Osteoblast (primary cell): Measurements from ENCODE around the gene MAX. TPM values are rescaled to one million over a fixed set of nuclear protein-coding genes. Genes with fewer than 3 reads are reported as not detected.
A peak's percentile ranks its signal among the peaks of the same experiment; 100 is the strongest.

Experiments
- DNase-seq: peaks from one replicate; pipeline ENCODE4 v3.0.0; 2011; ENCODE audit warnings: low spot score, mixed read lengths; ENCODE audit not compliant: insufficient read length; ENCODE audit errors: missing footprints
- H2AFZ ChIP-seq: 2 replicates; pipeline ENCODE4 v1.6.0; 2011; ENCODE audit warnings: mild to moderate bottlenecking, low read length
- H3K27ac ChIP-seq: 2 replicates; pipeline ENCODE4 v1.5.1; 2011; ENCODE audit warnings: mild to moderate bottlenecking, low read depth, low read length, moderate library complexity
- H3K27me3 ChIP-seq: 2 replicates; pipeline ENCODE4 v1.6.0; 2012; ENCODE audit warnings: mild to moderate bottlenecking, control low read depth, inconsistent platforms, low read length, moderate library complexity; ENCODE audit not compliant: insufficient read depth
- H3K36me3 ChIP-seq: 2 replicates; pipeline ENCODE4 v1.5.1; 2011; ENCODE audit warnings: mild to moderate bottlenecking, low read length, control low read depth, moderate library complexity; ENCODE audit not compliant: insufficient read depth
- H3K4me1 ChIP-seq: 2 replicates; pipeline ENCODE4 v1.5.1; 2011; ENCODE audit warnings: mild to moderate bottlenecking, low read length, control low read depth, moderate library complexity; ENCODE audit not compliant: insufficient read depth
- H3K4me2 ChIP-seq: 2 replicates; pipeline ENCODE4 v1.6.0; 2011; ENCODE audit warnings: mild to moderate bottlenecking, low read length; ENCODE audit not compliant: insufficient read depth
- H3K4me3 ChIP-seq: fragments of 200-600 bp; sonication (generic); 3 replicates; pipeline ENCODE4 v1.5.1; 2012; ENCODE audit warnings: mild to moderate bottlenecking, low read length, inconsistent platforms; ENCODE audit not compliant: insufficient read depth
- H3K79me2 ChIP-seq: 2 replicates; pipeline ENCODE4 v1.6.0; 2012; ENCODE audit warnings: mild to moderate bottlenecking, low read length, control low read depth, inconsistent platforms; ENCODE audit not compliant: insufficient read depth
- H3K9me3 ChIP-seq: 2 replicates; pipeline ENCODE4 v1.5.1; 2011; ENCODE audit warnings: low read depth, low read length, control low read depth
- H4K20me1 ChIP-seq: 2 replicates; pipeline ENCODE4 v1.6.0; 2012; ENCODE audit warnings: mild to moderate bottlenecking, low read length, control low read depth; ENCODE audit not compliant: insufficient read depth
- CTCF ChIP-seq: IDR thresholded peaks from 2 replicates; pipeline ENCODE4 v1.5.1; 2011; ENCODE audit warnings: mild to moderate bottlenecking, low read depth, low read length, moderate library complexity; ENCODE audit errors: extremely low read depth
- small RNA-seq: library from RNA; depleted of rRNA; stranded (forward); fragments of <200 nt; gene quantifications from one replicate; pipeline ENCODE3, GENCODE V24; 2012
- total RNA-seq: library from RNA; depleted of rRNA; stranded (reverse); fragments of >200 nt; gene quantifications from 2 replicates; pipeline ENCODE4 v1.2.3, GENCODE V29; 2012

Gene MAX
- total RNA-seq, 1 donor: 66.6 TPM

- no peak overlapping the region for H3K4me3 ChIP-seq
These were observed 75.8 kb downstream of the MAX start for GRCh38 chr14:65026526-65026925.

GRCh38 chr14:65025818-65026217 is 76.5 kb downstream of the MAX start:
- H3K4me3 ChIP-seq: no peak overlapping the region

More at GRCh38 chr14:65026526-65026925, 75.8 kb downstream of the MAX start:
- no peak for DNase-seq
- Histone ChIP-seq H3K27ac (no peak overlapping the region), H4K20me1 (no peaks in the 10 kb centered on the region), H3K27me3 (no peaks in the 10 kb centered on the region), H3K4me2 (no peak overlapping the region), H2AFZ (no peak overlapping the region), H3K36me3 (peaks cover 24% of the 10 kb centered on the region), H3K9me3 (no peaks in the 10 kb centered on the region), H3K79me2 (no peaks in the 10 kb centered on the region), H3K4me1 (no peaks in the 10 kb centered on the region)
- no peak for TF ChIP-seq CTCF

More at GRCh38 chr14:65025818-65026217, 76.5 kb downstream of the MAX start:
- Histone ChIP-seq H4K20me1 (no peaks in the 10 kb centered on the region), H3K79me2 (no peaks in the 10 kb centered on the region), H3K36me3 (peaks cover 24% of the 10 kb centered on the region), H3K4me1 (no peaks in the 10 kb centered on the region), H2AFZ (no peak overlapping the region), H3K27me3 (no peaks in the 10 kb centered on the region), H3K27ac (no peak overlapping the region), H3K4me2 (no peak overlapping the region), H3K9me3 (no peaks in the 10 kb centered on the region)
- TF ChIP-seq CTCF: no peak
- DNase-seq: no peak

Small RNAs within 50 kb of the gene (small RNA-seq; reads per million reads assigned to genes)
- gene MIR4706 (not detected), gene RNU2-14P (10.9 reads per million, percentile 92 among the genes with 10 or more reads in this experiment)

Other genes starting within 250 kb of the MAX start
- under 0.01 TPM in 1 of 2 replicates, not detected in the other for gene SPTB, start 222.6 kb downstream of the MAX start, total RNA-seq
- gene CHURC1, start 188.1 kb downstream of the MAX start, total RNA-seq: 79.6 and 100 TPM in 2 replicates
- gene GPX2, start 159.8 kb downstream of the MAX start, total RNA-seq: not detected in 2 replicates
- 4.0 and 4.1 TPM in 2 replicates for gene RAB15, start 130.2 kb downstream of the MAX start, total RNA-seq
- gene FNTB, start 115.6 kb downstream of the MAX start, total RNA-seq: 12.7 and 18.9 TPM in 2 replicates